Heart right ventricle (tissue), 16 donors: ENCODE results near the gene ECT2. TPM values are rescaled to one million over a fixed set of nuclear protein-coding genes. Genes with fewer than 3 reads are reported as not detected.

Experiments
- ATAC-seq, 8 donors: fragments of 200-7000 bp; cut with Tn5 transposase; one replicate each; pipeline ENCODE4 v1.9.1; 2020; ENCODE audit warnings: mild to moderate bottlenecking in 8 of 8, moderate library complexity in 8 of 8, moderate number of reproducible peaks in 1 of 8
- DNase-seq, 2 donors: peaks; one replicate each; pipeline ENCODE4 v3.0.0-alpha.2; 2020
- H3K27ac ChIP-seq, 10 donors: fragments of 200-600 bp; sonication (generic) in 2 of 10; one replicate each; pipeline versions ENCODE4 v1.5.0 to v1.8.0; 2020 to 2022; ENCODE audit warnings: mild to moderate bottlenecking in 3 of 10
- H3K27me3 ChIP-seq, 7 donors: fragments of 200-600 bp; one replicate each; pipeline ENCODE4 v1.8.0; 2021 to 2022; ENCODE audit warnings: mild to moderate bottlenecking in 2 of 7
- H3K36me3 ChIP-seq, 9 donors: fragments of 200-600 bp; sonication (generic) in 1 of 9; one replicate each; pipeline versions ENCODE4 v1.5.0 to v1.8.0; 2020 to 2022; ENCODE audit warnings: mild to moderate bottlenecking in 2 of 9
- H3K4me1 ChIP-seq, 9 donors: fragments of 200-600 bp; sonication (generic) in 1 of 9; one replicate each; pipeline versions ENCODE4 v1.5.0 to v1.8.0; 2020 to 2022; ENCODE audit warnings: mild to moderate bottlenecking in 4 of 9
- H3K4me3 ChIP-seq, 10 donors: fragments of 200-600 bp; sonication (generic) in 2 of 10; one replicate each; pipeline versions ENCODE4 v1.5.0 to v1.8.0; 2020 to 2022; ENCODE audit warnings: mild to moderate bottlenecking in 7 of 10, moderate library complexity in 2 of 10
- H3K9me3 ChIP-seq, 11 donors: fragments of 200-600 bp in 10 of 11; sonication (generic) in 2 of 11; one replicate each; pipeline versions ENCODE4 v1.5.0 to v1.8.0; 2013 to 2022; ENCODE audit warnings: mild to moderate bottlenecking in 2 of 11, control low read depth in 1 of 11, moderate library complexity in 1 of 11
- CTCF ChIP-seq, 9 donors: fragments of 200-600 bp; sonication (generic) in 2 of 9; IDR thresholded peaks; one replicate each; pipeline versions ENCODE4 v1.5.0 to v1.8.0; 2021 to 2022; ENCODE audit warnings: antibody characterized with exemption in 9 of 9, mild to moderate bottlenecking in 5 of 9, moderate library complexity in 1 of 9
- WGBS, 2 donors: extraction: QIAGEN DNeasy Blood & Tissue Kit; methylation state at CpG; one replicate each; pipeline ENCODE4 v1.1.7; 2013; ENCODE audit warnings: inconsistent platforms in 1 of 2; 5-methylcytosine and 5-hydroxymethylcytosine counted together
- intact Hi-C, 10 donors: fragments of 100-400 bp; cut with DNase I; formaldehyde crosslinking; loops; one replicate each; pipeline versions ENCODE4 v1.11.1 to v1.14.2; 2022
- polyA plus RNA-seq, 2 donors: library from polyadenylated mRNA; stranded (reverse); fragments of 200-250 nt; gene quantifications; one replicate each; pipeline ENCODE4 v1.2.3, GENCODE V29; 2013
- total RNA-seq, 10 donors: library from RNA; stranded (reverse); fragmentation: NEBNext Ultra II Directional in 3 of 10; extraction: Animal tissue kit (Norgen Biotek cat#: 25700) in 3 of 10; gene quantifications; one replicate each; pipeline versions ENCODE4 v1.2.1 to v1.2.4, GENCODE V29; 2021 to 2023
- donor health status: Arrhythmogenic right ventricular cardiomyopathy.
- donor health status: ischemic (EF 13 %, LVEDD 7.1; RV severe dilation, severe dysfunction).
- donor health status: healthy with polysubstance abuse.
- donor health status: DM: no; HTN: yes; CAD: no.
- donor health status: DM: no; HTN: no; CAD: no.
- donor health status: ischemic (EF 25% LVEDD 6.9; RV normal size, moderate dysfunction).
- donor health status: ischemic (EF 25% LVEDD 5.7; RV mildly dilated, moderate dysfunction).
- donor health status: healthy.
- donor health status: DM: yes; HTN: yes; CAD: no.
- donor health status: Ischemic cardiomyopathy.
- donor health status: ischemic (EF 35%, LVEDD 5.7; RV mildly dilated, moderate dysfunction).
- donor health status: nonischemic (EF 11% LVEDD 7.7; RV severe dilation, severe dysfunction).
- donor health status: DM: yes; HTN: yes; CAD: no.
- donor health status: PGD.
- donor health status: ischemic (EF 29% LVEDD 5.4; RV normal size, mild dysfunction).
- donor health status: nonischemic (EF 23%, LVEDD 6.1; RV moderate dilation, normal function).

Gene ECT2
- total and polyA plus RNA-seq, 12 donors: 2.0 to 8.0 (median 5.3) TPM

DNA sequence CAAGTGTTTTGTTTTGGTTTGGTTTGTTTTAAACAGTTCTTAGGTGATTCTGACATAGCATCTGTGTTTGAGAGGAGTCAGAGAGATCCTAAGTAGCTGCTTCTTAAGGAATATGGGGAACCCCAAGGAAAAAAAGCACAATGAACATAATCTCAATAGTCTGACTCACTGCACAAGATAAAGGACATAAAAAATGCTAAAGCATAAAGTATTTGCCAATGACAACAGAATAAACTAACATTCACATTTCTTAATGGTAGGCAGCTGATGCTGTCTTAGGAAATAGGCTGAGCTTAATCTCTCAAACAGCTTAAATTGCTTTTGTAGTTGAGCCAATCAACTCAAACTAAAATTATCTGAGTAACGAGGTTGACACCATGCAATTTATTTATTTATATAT lies 42.6 kb upstream of the ECT2 start:
- H3K36me3 ChIP-seq: no peaks in the 10 kb centered on the region
- H3K4me1 ChIP-seq: peaks cover 0 to 46% (median 21%) of the 10 kb centered on the region in 9 donors
- no peak for TF ChIP-seq CTCF (IDR thresholded peaks at IDR 0.05)
- no peak for ATAC-seq
- no peaks in the 10 kb centered on the region for H3K27me3 ChIP-seq
- peak overlapping the region in 1 of 10 donors; percentile 99 for H3K4me3 ChIP-seq
- intact Hi-C loops: no loop called here
- DNase-seq: no peak
- no peak overlapping the region for H3K27ac ChIP-seq
- 42 to 58% methylated on average over 1 of the region's 1 CpG for WGBS, 2 donors
- no peaks in the 10 kb centered on the region for H3K9me3 ChIP-seq

- ATAC-seq (no peak), DNase-seq (no peak)
- 64 to 71% methylated on average over 2 of the region's 2 CpGs for WGBS, 2 donors
- intact Hi-C loops: loop anchor here in 1 of 10 donors (1.0 kb wide), 1 partner anchor 33 kb away; no protein-coding TSS in a partner anchor
- H3K4me3 ChIP-seq: peak overlapping the region in 9 of 10 donors; percentile 59 to 99 (median 89)
- H3K9me3 ChIP-seq: no peaks in the 10 kb centered on the region
- H3K36me3 ChIP-seq: no peaks in the 10 kb centered on the region
- peaks cover 0 to 46% (median 21%) of the 10 kb centered on the region in 9 donors for H3K4me1 ChIP-seq
- H3K27ac ChIP-seq: peak overlapping the region; percentile 76 to 96 (median 90)
- H3K27me3 ChIP-seq: no peaks in the 10 kb centered on the region
- TF ChIP-seq CTCF (IDR thresholded peaks at IDR 0.05): no peak
Measured at GRCh38 chr3:172708921-172709773, 41.4 kb upstream of the ECT2 start.

DNA sequence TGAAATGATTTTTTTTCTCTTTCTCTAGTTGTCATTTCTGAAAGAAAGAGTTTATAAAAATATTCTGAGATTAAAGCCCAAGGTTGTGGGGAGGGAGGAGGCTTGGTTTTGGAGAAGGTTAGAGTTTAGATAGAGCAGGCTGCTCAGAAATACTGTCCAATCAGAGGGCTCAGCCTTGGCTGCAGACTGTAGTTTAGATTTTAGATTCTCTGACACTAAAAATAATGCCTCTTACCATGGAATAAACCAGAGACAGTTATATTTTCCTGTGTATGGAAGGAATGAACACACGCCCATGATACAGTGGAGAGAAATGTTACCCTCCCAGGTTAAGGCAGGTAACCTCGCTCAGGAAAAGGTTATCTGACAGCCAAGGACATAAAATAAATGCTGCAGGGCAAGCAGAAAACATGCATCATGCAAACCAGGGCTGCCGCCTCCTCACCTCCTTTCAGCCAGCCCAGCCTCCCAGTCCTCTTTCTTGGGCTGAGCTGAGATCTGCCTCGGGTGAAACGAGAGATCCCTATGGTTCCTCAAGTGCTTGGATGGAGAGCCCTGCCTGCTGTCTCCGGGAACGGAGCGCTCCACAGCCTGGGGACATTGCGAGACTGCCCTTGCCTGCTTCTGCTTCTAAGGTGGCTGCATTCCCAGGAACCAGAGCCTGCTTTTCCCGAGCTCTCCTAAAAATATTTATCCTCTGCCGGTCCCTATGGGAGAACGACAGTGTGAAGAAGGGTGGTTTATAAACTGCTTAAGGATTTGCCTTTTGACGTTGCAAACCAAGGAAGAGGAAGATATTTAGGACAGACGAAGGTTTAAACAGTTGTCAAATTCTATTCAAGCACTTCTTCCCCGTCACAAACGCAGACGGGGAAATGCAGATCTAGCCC lies 40.5 kb upstream of the ECT2 start:
- TF ChIP-seq CTCF (IDR thresholded peaks at IDR 0.05): no peak
- peak; percentile 31 to 39 for DNase-seq
- Histone ChIP-seq H3K27ac (peak overlapping the region; percentile 76 to 96 (median 90)), H3K4me3 (peak overlapping the region; percentile 59 to 99 (median 87)), H3K4me1 (peaks cover 0 to 46% (median 21%) of the 10 kb centered on the region in 9 donors), H3K27me3 (no peaks in the 10 kb centered on the region), H3K36me3 (no peaks in the 10 kb centered on the region), H3K9me3 (no peaks in the 10 kb centered on the region)
- ATAC-seq: peak; percentile 44 to 72 (median 58)
- intact Hi-C loops: loop anchor here in 7 of 10 donors (1.0 to 5.0 kb wide), 6 partner anchors 33 to 41 kb away; partner anchors contain the start of gene ECT2 (in 1 of the 7)
- 2 to 3% methylated on average over 17 of the region's 17 CpGs for WGBS, 2 donors
